Tibial nerve (tissue), 4 donors: ENCODE results near the gene SLC25A20. TPM values are rescaled to one million over a fixed set of nuclear protein-coding genes. Genes with fewer than 3 reads are reported as not detected.

ENCODE experiments used
- DNase-seq, 2 donors: peaks; one replicate each; pipeline ENCODE4 v3.0.0-alpha.2; 2019; ENCODE audit warnings: low spot score in 2 of 2
- H3K27ac ChIP-seq, 4 donors: fragments of 200-600 bp; sonication (generic) in 3 of 4; one replicate each; pipeline ENCODE4 v1.5.1; 2017 to 2019; ENCODE audit warnings: mild to moderate bottlenecking in 1 of 4
- H3K27me3 ChIP-seq, 2 donors: fragments of 200-600 bp; sonication (generic) in 1 of 2; one replicate each; pipeline versions ENCODE4 v1.5.1 to v1.6.0; 2017 to 2019
- H3K36me3 ChIP-seq, 3 donors: fragments of 200-600 bp; sonication (generic); one replicate each; pipeline ENCODE4 v1.5.1; 2018 to 2019
- H3K4me1 ChIP-seq, 4 donors: fragments of 200-600 bp; sonication (generic) in 3 of 4; one replicate each; pipeline ENCODE4 v1.5.1; 2017 to 2019
- H3K4me3 ChIP-seq, 4 donors: fragments of 200-600 bp; sonication (generic) in 3 of 4; one replicate each; pipeline ENCODE4 v1.5.1; 2017 to 2019; ENCODE audit warnings: mild to moderate bottlenecking in 1 of 4, moderate library complexity in 1 of 4
- H3K9me3 ChIP-seq, 4 donors: fragments of 200-600 bp; sonication (generic) in 3 of 4; one replicate each; pipeline ENCODE4 v1.5.1; 2017 to 2019
- EP300 ChIP-seq, 2 donors: sonication (generic); formaldehyde crosslinking; IDR thresholded peaks; one replicate each; pipeline ENCODE4 v1.6.1; 2017; ENCODE audit warnings: antibody characterized with exemption in 2 of 2, mild to moderate bottlenecking in 1 of 2
- POLR2A ChIP-seq, 2 donors: fragments of 450-650 bp; IDR thresholded peaks; one replicate each; pipeline ENCODE4 v1.6.1; 2017; ENCODE audit warnings: antibody characterized with exemption in 2 of 2, mild to moderate bottlenecking in 2 of 2, moderate library complexity in 2 of 2
- WGBS, 2 donors: methylation state at CpG; one replicate each; pipeline ENCODE4 v1.1.5; 2018; 5-methylcytosine and 5-hydroxymethylcytosine counted together
- total RNA-seq, 4 donors: library from RNA; depleted of rRNA; stranded (reverse); fragments of >200 nt; gene quantifications; one replicate each; pipeline ENCODE4 v1.1.0, GENCODE V29; 2016
- TF ChIP-seq, protein P1 (sequence below), 5 experiments: fragments of 200-600 bp in 3 of 5; fragments of 450-650 bp in 2 of 5; sonication (generic) in 3 of 5; IDR thresholded peaks; one replicate each; pipeline ENCODE4 v1.5.1; 2016 to 2019; ENCODE audit warnings: antibody characterized with exemption in 5 of 5, mild to moderate bottlenecking in 3 of 5, moderate library complexity in 2 of 5

SLC25A20 gene
- total RNA-seq, 4 donors from 2014 or later, result 19.6 to 39.3 (median 22.1) TPM

GRCh38 chr3:48928679-48929078, 30.0 kb upstream of the SLC25A20 start:
- 51 to 69% methylated on average over 1 of the region's 1 CpG for WGBS, 2 donors
- Histone ChIP-seq H3K27me3 (no peaks in the 10 kb centered on the region), H3K9me3 (no peaks in the 10 kb centered on the region), H3K27ac (peak overlapping the region in 1 of 4 donors; percentile 36), H3K36me3 (peaks cover 0 to 55% (median 4%) of the 10 kb centered on the region in 3 donors), H3K4me1 (peaks cover 0 to 68% (median 35%) of the 10 kb centered on the region in 4 donors), H3K4me3 (no peak overlapping the region)
- DNase-seq, result no peak
- TF ChIP-seq, protein P1, sequence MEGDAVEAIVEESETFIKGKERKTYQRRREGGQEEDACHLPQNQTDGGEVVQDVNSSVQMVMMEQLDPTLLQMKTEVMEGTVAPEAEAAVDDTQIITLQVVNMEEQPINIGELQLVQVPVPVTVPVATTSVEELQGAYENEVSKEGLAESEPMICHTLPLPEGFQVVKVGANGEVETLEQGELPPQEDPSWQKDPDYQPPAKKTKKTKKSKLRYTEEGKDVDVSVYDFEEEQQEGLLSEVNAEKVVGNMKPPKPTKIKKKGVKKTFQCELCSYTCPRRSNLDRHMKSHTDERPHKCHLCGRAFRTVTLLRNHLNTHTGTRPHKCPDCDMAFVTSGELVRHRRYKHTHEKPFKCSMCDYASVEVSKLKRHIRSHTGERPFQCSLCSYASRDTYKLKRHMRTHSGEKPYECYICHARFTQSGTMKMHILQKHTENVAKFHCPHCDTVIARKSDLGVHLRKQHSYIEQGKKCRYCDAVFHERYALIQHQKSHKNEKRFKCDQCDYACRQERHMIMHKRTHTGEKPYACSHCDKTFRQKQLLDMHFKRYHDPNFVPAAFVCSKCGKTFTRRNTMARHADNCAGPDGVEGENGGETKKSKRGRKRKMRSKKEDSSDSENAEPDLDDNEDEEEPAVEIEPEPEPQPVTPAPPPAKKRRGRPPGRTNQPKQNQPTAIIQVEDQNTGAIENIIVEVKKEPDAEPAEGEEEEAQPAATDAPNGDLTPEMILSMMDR (IDR thresholded peaks at IDR 0.05), result no peak
- TF ChIP-seq POLR2A (IDR thresholded peaks at IDR 0.05), result no peak
- no peak for TF ChIP-seq EP300 (IDR thresholded peaks at IDR 0.05)

DNA sequence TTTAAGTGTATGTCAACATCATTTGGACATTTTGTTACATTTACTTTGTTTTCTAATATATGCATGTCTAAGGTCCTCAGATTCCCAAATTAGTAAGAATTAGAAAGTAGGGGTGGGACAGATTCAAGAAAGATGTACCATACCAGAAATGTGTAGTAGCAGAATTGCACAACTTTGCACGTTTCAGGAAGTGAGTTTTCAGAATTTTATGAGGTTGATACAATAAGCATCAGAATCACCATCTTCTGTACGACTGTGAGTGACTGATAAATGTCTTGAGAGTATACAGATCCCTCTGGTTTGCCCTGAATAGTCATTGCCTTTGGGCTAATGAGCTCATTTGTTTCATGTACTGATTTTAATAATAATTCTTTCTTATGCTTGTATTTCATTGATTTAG, 29.2 kb upstream of the SLC25A20 start:
- no peaks in the 10 kb centered on the region for H3K9me3 ChIP-seq
- peaks cover 0 to 55% (median 4%) of the 10 kb centered on the region in 3 donors for H3K36me3 ChIP-seq
- TF ChIP-seq, protein P1 (IDR thresholded peaks at IDR 0.05), result no peak
- no peak for TF ChIP-seq EP300 (IDR thresholded peaks at IDR 0.05)
- TF ChIP-seq POLR2A (IDR thresholded peaks at IDR 0.05), result no peak
- WGBS, 2 donors, result 24 to 50% methylated on average over 2 of the region's 2 CpGs
- peak overlapping the region in 1 of 4 donors; percentile 50 for H3K27ac ChIP-seq
- H3K4me3 ChIP-seq, result no peak overlapping the region
- no peaks in the 10 kb centered on the region for H3K27me3 ChIP-seq
- peaks cover 0 to 67% (median 35%) of the 10 kb centered on the region in 4 donors for H3K4me1 ChIP-seq
- no peak for DNase-seq

GRCh38 chr3:48926425-48927392, 28.0 kb upstream of the SLC25A20 start:
- H3K4me1 ChIP-seq, result peaks cover 0 to 65% (median 33%) of the 10 kb centered on the region in 4 donors
- WGBS, 2 donors, result 88 to 92% methylated on average over 11 of the region's 11 CpGs
- no peak overlapping the region for H3K4me3 ChIP-seq
- peaks cover 0 to 61% (median 4%) of the 10 kb centered on the region in 3 donors for H3K36me3 ChIP-seq
- TF ChIP-seq POLR2A (IDR thresholded peaks at IDR 0.05) (no peak), EP300 (IDR thresholded peaks at IDR 0.05) (no peak)
- TF ChIP-seq, protein P1 (IDR thresholded peaks at IDR 0.05), result no peak
- H3K27me3 ChIP-seq, result no peaks in the 10 kb centered on the region
- no peaks in the 10 kb centered on the region for H3K9me3 ChIP-seq
- peak overlapping the region in 1 of 4 donors; percentile 34 for H3K27ac ChIP-seq
- no peak for DNase-seq

DNA sequence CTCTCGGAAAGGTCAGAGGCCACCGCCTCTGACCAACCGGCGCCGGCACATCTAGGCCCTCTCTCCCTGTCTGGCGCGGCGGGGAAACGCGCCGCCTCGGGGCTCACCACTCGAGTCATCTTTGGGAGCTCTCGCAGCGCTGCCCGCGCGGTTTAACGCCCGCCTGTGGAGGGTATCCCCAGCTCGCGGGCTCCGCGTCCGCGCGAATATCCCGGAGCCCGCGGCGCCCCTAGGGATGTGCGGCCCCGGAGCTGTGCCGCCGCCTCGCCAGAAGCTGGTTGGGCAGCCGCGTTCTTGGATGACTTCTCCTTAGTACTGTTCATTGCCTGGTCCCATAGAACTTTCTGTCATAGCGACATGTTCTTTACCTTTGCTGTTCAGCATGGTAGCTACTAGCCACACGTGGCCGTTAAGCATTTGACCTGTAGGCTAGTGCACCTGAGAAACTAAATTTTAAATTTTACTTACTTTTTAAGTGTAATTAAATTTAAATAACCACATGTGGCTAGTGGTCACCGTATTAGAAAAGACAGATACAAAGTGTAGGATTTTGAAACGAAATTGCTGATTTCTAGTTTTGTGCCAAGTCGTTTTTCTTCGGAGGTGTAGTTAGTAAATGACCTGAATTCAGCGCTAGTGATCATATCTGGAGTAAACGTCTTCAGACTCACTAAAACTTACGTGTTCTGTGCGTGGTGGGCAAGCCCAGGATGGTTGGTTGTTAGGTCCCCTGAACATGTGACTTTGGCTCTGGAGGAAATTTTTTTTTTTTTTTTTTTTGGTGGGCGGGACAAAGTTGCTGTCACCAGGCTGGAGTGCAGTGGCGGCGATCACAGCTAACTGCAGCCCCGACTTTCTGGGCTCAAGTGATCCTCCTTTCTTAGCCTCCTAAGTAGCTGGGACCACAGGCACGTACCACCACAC, 20.8 kb upstream of the SLC25A20 start:
- Histone ChIP-seq H3K4me1 (peaks cover 0 to 45% (median 17%) of the 10 kb centered on the region in 4 donors), H3K4me3 (peak overlapping the region; percentile 86 to 92 (median 88)), H3K36me3 (peaks cover 0 to 31% (median 0%) of the 10 kb centered on the region in 3 donors), H3K27me3 (no peaks in the 10 kb centered on the region), H3K27ac (peak overlapping the region; percentile 78 to 96 (median 96)), H3K9me3 (no peaks in the 10 kb centered on the region)
- no peak for DNase-seq
- 1% methylated on average over 46 to 50 of the region's 54 CpGs for WGBS, 2 donors
- TF ChIP-seq EP300 (IDR thresholded peaks at IDR 0.05) (no peak), POLR2A (IDR thresholded peaks at IDR 0.05) (no peak)
- TF ChIP-seq, protein P1 (IDR thresholded peaks at IDR 0.05), result no peak
